SU-DHL-6 (cell line): ENCODE data around the gene SCD5.

ENCODE experiments used
- H2AFZ ChIP-seq: fragments of 200-600 bp; sonication (generic); 2 replicates; pipeline ENCODE4 v1.6.1; 2014; ENCODE audit warnings: low read depth, mild to moderate bottlenecking, moderate library complexity, mixed read lengths, antibody characterized with exemption, low read length; ENCODE audit not compliant: severe bottlenecking
- H3F3A ChIP-seq: fragments of 200-600 bp; shearing (Covaris generic); 2 replicates; pipeline ENCODE4 v1.6.0; 2016; ENCODE audit warnings: antibody characterized with exemption, mild to moderate bottlenecking; ENCODE audit not compliant: insufficient read depth
- H3K27ac ChIP-seq: fragments of 200-600 bp; sonication (generic); 2 replicates; pipeline ENCODE4 v1.5.1; 2016; ENCODE audit warnings: low read depth, mild to moderate bottlenecking, low read length, moderate library complexity, mixed read lengths
- H3K27me3 ChIP-seq: fragments of 200-600 bp; sonication (generic), shearing (Covaris generic); 2 replicates; pipeline ENCODE4 v1.6.0; 2014; ENCODE audit warnings: mild to moderate bottlenecking, low read length
- H3K36me3 ChIP-seq: fragments of 200-600 bp; sonication (generic); 2 replicates; pipeline ENCODE4 v1.6.1; 2014; ENCODE audit warnings: mild to moderate bottlenecking, low read length, mixed read lengths
- H3K4me2 ChIP-seq: fragments of 300-600, 200-600 bp; shearing (Covaris generic), sonication (generic); 2 replicates; pipeline ENCODE4 v1.6.0; 2014; ENCODE audit warnings: low read length, low read depth, mild to moderate bottlenecking; ENCODE audit not compliant: poor library complexity, severe bottlenecking
- H3K4me3 ChIP-seq: fragments of 200-600 bp; sonication (generic); 2 replicates; pipeline ENCODE4 v1.5.1; 2014; ENCODE audit warnings: antibody characterized with exemption, low read length, mild to moderate bottlenecking, mixed read lengths; ENCODE audit not compliant: insufficient read depth, poor library complexity, severe bottlenecking
- H3K79me2 ChIP-seq: fragments of 200-600 bp; sonication (generic); 2 replicates; pipeline ENCODE4 v1.6.1; 2014; ENCODE audit warnings: mild to moderate bottlenecking, low read length, moderate library complexity; ENCODE audit not compliant: insufficient read depth
- H3K9ac ChIP-seq: fragments of 200-600 bp; sonication (generic); 2 replicates; pipeline ENCODE4 v1.7.0; 2014; ENCODE audit warnings: mild to moderate bottlenecking, low read length
- H3K9me2 ChIP-seq: fragments of 200-600 bp; sonication (generic); replicated peaks from 2 replicates; pipeline ENCODE4 v1.6.1; 2014; ENCODE audit warnings: low read length; ENCODE audit not compliant: insufficient read depth
- H3K9me3 ChIP-seq: fragments of 200-600 bp; sonication (generic); 2 replicates; pipeline ENCODE4 v1.6.1; 2014; ENCODE audit warnings: low read length, mixed read lengths; ENCODE audit not compliant: insufficient read depth
- H4K20me1 ChIP-seq: fragments of 200-600 bp; sonication (generic); 2 replicates; pipeline ENCODE4 v1.6.1; 2014; ENCODE audit warnings: low read depth, mild to moderate bottlenecking, antibody characterized with exemption, low read length, moderate library complexity, mixed read lengths
- EZH2phosphoT487 ChIP-seq: fragments of 200-600 bp; sonication (generic), shearing (Covaris generic); conservative IDR thresholded peaks from 2 replicates; pipeline ENCODE4 v1.6.1; 2018; ENCODE audit warnings: mild to moderate bottlenecking, antibody characterized with exemption, low read length, moderate library complexity, mixed read lengths
- TF ChIP-seq, protein P1 (sequence below): fragments of 200-600 bp; sonication (generic); IDR thresholded peaks from one replicate; pipeline ENCODE4 v1.5.1; 2017; ENCODE audit warnings: antibody characterized with exemption, mild to moderate bottlenecking, low read length, moderate library complexity; ENCODE audit not compliant: insufficient read depth, poor library complexity, severe bottlenecking

The SCD5 gene

DNA sequence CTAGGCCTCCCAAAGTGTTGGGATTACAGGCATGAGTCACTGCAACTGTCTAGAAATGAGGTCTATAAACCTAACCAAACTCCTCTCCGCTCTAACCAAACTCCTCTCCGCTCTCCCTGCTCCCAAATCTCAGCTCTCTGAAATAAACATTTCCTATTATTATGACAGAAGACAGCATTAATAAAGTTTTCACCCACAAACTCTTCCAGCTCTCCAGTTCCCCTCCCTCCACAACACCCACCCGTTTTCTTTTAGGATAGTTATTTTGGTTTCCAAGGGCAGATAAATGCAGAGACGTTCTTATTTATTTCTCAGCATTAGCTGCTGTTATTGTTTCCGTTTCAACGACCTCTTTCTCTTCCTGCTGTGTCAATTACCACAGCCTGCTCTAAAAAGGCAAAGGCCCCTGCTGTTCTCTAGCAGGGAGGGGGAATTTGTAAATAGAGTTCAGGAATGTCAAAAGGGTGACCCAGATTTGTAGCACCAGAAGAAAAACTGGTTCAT lies 13.3 kb upstream of the SCD5 start:
- Histone ChIP-seq H3K36me3 (no peaks in the 10 kb centered on the region), H3F3A (no peaks in the 10 kb centered on the region), H3K4me2 (no peak overlapping the region), H3K27me3 (no peaks in the 10 kb centered on the region), H3K9me2 (no peaks in the 10 kb centered on the region), H3K9ac (no peak overlapping the region), H3K27ac (no peak overlapping the region), H3K79me2 (no peaks in the 10 kb centered on the region), H4K20me1 (no peaks in the 10 kb centered on the region), H3K4me3 (no peak overlapping the region), H3K9me3 (no peaks in the 10 kb centered on the region), H2AFZ (no peak overlapping the region)
- TF ChIP-seq, protein P1, sequence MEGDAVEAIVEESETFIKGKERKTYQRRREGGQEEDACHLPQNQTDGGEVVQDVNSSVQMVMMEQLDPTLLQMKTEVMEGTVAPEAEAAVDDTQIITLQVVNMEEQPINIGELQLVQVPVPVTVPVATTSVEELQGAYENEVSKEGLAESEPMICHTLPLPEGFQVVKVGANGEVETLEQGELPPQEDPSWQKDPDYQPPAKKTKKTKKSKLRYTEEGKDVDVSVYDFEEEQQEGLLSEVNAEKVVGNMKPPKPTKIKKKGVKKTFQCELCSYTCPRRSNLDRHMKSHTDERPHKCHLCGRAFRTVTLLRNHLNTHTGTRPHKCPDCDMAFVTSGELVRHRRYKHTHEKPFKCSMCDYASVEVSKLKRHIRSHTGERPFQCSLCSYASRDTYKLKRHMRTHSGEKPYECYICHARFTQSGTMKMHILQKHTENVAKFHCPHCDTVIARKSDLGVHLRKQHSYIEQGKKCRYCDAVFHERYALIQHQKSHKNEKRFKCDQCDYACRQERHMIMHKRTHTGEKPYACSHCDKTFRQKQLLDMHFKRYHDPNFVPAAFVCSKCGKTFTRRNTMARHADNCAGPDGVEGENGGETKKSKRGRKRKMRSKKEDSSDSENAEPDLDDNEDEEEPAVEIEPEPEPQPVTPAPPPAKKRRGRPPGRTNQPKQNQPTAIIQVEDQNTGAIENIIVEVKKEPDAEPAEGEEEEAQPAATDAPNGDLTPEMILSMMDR, result no peak
- TF ChIP-seq EZH2phosphoT487, result no peak

DNA sequence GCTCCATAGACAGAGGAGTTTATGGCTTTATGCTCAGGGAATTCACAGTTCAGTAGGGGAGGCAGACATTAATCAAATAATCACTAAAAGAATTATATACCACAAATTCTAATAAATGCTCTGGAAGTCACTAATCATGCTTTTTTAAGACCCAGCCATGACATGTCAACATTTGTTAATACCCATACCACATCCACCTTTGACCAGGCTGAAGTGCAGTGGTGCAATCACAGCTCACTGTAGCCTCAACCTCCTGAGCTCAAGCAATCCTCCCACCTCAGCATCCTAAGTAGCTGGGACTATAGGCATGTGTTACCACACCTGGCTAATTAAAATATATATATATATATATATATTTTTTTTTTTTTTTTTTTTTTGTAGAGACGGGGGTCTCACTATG lies 12.8 kb upstream of the SCD5 start:
- no peak for TF ChIP-seq EZH2phosphoT487
- TF ChIP-seq, protein P1, result no peak
- Histone ChIP-seq H3K79me2 (no peaks in the 10 kb centered on the region), H3K36me3 (no peaks in the 10 kb centered on the region), H3K27me3 (no peaks in the 10 kb centered on the region), H3K9ac (no peak overlapping the region), H3K4me2 (no peak overlapping the region), H3K9me3 (no peaks in the 10 kb centered on the region), H4K20me1 (no peaks in the 10 kb centered on the region), H3K9me2 (no peaks in the 10 kb centered on the region), H3K27ac (no peak overlapping the region), H3K4me3 (no peak overlapping the region), H2AFZ (no peak overlapping the region), H3F3A (no peaks in the 10 kb centered on the region)

DNA sequence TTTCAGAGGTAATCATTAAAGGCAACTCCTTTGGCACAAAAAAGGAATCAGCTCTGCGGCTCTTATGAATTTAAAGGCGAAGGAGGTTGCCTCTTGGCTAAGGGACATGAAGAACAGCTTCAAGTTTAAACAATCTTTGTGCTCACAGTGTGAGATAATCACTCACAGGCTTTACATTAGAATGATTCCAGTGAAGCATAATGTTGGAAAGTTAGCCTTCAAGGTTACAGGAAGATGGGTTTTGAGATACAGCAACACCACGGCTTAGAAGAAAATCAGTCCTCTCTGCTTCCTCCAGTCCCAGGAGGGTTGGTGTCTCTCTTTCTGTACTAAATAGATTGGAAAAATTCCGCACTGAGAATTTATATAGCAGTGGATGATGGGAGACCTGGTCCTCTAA lies 11.6 kb upstream of the SCD5 start:
- no peaks in the 10 kb centered on the region for H3K27me3 ChIP-seq
- no peaks in the 10 kb centered on the region for H3K79me2 ChIP-seq
- H4K20me1 ChIP-seq, result no peaks in the 10 kb centered on the region
- H3K9me3 ChIP-seq, result no peaks in the 10 kb centered on the region
- H3K27ac ChIP-seq, result no peak overlapping the region
- no peaks in the 10 kb centered on the region for H3F3A ChIP-seq
- no peak overlapping the region for H2AFZ ChIP-seq
- no peaks in the 10 kb centered on the region for H3K9me2 ChIP-seq
- no peak for TF ChIP-seq EZH2phosphoT487
- TF ChIP-seq, protein P1, result no peak
- H3K4me3 ChIP-seq, result no peak overlapping the region
- no peaks in the 10 kb centered on the region for H3K36me3 ChIP-seq
- H3K9ac ChIP-seq, result no peak overlapping the region
- H3K4me2 ChIP-seq, result no peak overlapping the region
